Measurements from ENCODE around the gene RSU1.
"Not testable (repeated sequence)": the region's sequence is repeated elsewhere in the genome, so short reads cannot be mapped to it uniquely, and the experiment has no call there.

RSU1 gene

DNA sequence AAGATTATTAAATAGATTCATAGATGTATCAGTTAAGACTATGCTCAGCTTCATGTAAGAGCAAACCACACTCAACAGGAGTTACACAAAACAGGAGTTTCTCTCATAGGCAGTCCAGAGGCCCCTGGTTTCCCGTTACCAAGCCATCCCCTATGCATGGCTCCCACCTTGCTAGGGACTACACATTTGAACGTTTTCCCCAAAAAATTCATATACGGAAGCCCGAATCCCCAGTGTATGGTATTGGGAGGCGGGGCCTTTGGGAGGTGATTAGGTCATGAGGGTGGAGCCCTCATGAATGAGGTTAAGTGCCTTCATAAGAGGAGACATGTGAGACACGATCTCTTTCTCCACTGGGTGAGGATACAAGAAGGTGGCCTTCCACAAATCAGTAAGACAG lies 29.1 kb downstream of the RSU1 start:
- DNase-seq (ENCODE audit: low read depth in 2 of 2, low spot score in 1 of 2), result no peak

DNA sequence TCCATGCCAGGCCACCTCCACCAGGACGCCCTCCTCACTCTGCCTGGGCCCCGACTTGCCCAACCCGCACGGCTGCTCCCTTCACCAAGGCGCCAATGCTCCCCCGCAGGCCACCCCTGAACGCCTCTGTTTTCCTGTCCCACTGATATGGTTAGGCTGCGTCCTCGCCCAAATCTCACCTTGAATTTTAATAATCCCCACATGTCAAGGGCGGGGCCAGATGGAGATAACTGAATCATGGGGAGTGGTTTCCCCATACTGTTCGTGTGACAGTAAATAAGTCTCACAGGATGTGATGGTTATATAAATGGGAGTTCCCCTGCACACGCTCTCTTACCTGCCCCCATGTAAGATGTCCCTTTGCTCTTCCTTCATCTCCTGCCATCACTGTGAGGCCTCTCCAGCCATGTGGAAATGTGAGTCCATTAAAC lies 29.8 kb downstream of the RSU1 start:
- peak; percentile 14 to 41 for DNase-seq (ENCODE audit: low read depth in 2 of 2, low spot score in 1 of 2)

DNA sequence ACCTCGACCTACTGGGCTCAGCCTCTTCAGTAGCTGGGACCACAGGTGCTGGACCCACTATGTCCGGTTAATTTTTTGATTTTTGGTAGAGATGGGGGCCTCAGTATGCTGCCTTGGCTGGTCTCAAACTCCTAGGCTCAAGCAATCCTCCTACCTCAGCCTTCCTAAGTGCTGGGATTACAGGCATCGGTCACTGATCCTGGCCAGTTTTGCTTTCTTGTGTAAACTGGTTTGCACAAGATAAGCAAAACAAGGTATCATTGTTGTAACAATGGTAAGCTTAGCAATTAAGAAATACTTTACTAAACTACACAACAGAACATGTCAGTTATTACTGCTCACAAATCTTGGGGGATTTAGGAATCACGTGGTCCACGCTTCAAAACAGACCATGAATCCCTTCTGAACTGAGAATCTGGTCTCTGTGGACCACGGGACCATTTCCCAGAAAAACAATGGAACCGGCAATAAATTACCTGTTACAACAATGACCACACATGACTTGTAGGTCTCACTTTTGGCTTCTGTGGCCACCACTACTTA lies 36.8 kb downstream of the RSU1 start:
- no peak for DNase-seq (ENCODE audit: low read depth in 2 of 2, low spot score in 1 of 2)

DNA sequence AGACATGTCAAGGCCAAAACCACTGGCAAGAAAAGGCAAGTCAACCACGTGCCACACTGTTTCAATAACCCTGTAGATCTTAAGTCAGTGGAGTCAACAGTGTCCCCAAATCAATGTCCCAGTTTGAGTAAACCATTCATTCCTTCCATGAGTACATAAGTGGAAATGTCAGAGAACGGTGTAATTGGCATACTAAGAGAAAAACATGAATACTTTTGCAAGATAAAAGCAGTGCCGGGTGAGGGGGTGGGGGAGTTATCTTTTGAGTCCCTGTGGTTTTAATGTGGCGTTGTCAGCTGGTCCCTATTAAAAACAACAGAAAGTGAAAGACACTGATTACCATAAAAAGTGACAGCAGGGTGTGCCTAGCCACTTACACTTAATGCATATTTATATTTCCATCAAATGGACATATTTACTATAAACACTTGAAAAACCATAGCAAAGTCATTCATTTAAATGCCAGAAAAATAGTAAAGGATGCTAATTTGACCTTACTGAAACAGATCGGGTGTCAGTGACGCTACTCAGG lies 37.8 kb downstream of the RSU1 start:
- DNase-seq (ENCODE audit: low read depth in 2 of 2, low spot score in 1 of 2), result no peak

DNA sequence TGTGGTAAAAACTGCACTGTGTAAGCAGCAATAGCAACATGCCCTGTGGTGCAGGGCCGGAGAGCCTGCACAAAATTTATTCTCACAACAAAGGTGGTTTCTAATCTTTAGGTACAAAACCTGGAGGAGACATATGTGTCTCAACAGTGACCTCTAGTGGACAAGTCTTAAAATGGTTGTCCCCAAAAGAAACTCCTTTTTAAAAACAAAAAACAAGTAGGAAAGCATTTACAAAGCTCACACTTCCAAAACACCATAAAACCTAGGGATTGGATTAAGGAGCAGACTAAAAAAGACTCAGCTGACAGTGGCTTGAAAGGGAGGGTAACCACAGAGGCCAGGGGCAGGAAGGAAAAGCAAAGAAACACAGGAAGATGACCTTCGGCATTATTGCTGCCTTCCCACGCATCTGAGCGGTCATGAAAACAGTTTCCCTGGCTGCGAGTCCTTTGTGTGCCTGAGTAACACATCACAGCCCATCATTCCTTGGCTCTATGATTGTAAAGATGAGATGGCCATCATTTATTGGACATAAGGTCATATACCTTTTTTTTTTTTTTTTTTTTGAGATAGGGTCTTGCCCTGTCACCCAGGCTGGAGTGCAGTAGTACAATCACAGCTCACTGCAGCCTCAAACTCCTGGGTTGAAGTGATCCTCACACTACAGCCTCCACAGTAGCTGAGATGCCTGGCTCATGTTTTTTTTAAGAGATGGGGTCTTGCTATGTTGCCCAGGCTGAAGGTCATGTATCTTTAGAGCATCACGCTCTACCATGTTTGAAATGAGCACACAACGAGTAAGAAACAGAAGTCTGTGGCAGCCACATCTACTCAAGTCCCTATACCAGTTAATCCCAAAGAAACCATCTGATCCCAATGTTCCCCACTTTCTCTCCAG lies 39.5 kb downstream of the RSU1 start:
- no peak for DNase-seq (ENCODE audit: low read depth in 2 of 2, low spot score in 1 of 2)

DNA sequence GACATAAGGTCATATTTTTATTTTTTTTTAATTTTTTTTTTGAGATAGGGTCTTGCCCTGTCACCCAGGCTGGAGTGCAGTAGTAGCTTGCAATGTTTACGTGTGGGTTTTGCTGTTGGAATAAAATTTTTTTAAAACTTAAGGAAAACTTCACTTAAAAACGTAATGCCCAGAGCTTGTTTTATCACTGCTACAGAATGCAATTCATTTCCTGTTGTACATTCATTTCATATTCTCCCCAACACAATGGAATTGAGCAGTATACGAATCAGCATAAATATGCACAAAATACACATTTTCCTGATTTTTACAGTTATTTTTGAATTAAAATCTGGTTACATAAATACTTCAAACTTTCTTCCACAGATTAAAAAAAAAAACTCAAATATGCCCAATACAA lies 40.3 kb downstream of the RSU1 start:
- no peak for DNase-seq (ENCODE audit: low read depth in 2 of 2, low spot score in 1 of 2)

DNA sequence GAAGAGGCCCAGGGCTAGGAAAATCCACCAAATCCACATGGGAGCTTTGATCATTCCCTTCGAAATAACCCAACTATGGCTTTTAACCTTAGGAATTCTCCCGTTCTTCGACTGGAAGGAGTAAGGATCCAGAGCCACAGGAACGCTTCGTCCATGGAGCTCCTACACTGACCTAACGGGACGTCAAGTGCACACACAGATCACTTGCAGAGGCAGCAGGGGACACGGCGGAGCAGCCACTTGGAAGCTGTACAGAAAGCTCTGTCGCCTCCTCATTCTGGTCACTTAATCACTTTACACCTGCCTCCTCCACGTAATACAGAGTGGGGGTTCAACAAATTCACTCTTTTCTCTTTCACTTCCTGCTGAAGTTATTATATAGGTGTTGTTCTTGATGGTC lies 43.9 kb downstream of the RSU1 start:
- DNase-seq (ENCODE audit: low read depth in 2 of 2, low spot score in 1 of 2), result no peak

DNA sequence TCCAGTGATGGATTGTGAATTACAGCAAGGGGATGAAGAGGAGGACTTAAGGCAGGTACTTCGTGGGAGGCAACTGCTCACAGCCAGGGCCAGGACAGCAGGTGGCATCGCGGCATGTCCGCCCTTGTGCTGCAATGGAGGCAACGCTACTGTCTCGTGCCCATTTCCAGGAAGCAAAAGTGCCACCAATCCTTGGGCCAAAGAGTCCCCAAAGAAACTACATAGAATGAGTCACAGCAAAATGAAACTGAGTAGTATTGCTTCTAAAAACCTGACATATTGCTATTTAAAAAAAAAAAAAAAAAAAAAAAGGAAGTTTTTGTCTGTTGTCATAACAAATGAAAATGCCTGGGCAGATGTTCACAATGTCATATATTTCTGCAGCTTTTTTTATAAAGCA lies 46.6 kb downstream of the RSU1 start:
- no peak for DNase-seq (ENCODE audit: low read depth in 2 of 2, low spot score in 1 of 2)

DNA sequence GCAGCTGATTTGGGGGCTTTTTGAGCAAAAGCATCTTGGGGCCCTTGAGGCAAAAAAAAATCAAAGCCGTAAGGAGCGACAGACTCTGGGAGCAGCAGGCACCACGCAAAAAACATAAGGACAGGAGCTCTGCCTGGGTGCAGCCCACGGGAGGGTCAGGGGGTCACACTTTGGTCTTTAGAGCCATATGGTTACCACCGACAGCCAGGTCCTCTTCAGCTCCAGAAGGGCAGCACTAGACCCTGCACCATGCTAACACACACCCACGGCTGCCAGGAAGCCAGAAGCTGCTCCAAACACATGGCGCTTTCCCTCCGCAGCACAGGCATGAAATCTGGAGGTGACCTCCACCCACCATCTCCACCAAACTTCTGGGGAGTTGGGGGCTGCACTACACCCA lies 47.1 kb downstream of the RSU1 start:
- no peak for DNase-seq (ENCODE audit: low read depth in 2 of 2, low spot score in 1 of 2)

DNA sequence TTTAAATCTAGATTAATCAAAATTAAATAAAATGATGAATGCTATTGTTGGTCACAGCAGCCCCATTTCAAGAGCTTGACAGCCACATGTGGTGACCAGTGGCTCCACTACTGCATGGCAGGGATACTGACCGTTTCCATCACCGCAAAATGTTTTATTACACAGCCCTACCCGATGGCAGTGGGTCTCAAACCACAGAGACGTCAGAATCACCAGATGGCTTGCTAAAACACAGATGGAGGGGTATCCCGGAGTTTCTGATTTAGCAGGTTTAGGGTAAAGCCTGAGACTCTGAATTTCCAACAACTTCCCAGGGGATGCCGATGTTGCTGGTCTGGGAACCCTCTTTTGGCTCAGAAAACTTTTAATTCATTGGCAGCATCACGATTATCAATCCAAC lies 47.9 kb downstream of the RSU1 start:
- DNase-seq (ENCODE audit: low read depth in 2 of 2, low spot score in 1 of 2), result no peak

DNA sequence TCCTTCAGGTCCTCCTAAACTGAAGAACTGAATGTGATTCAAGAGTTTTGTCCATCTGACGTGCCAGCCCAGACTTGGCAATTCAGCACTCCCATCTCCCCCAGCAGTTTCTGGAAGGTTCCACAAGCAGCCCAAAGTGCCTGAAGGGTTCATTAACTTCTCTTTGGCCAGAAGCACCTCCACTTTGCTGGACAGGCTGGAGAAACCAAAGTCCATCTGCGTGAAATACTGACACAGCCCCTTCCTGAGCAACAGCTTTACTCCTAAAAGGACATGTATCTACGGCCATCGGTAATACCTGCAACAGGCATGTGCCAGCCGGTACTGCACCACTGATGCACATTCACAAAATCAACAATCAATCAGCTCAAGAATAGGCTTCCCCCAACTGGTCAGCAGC lies 48.5 kb downstream of the RSU1 start:
- DNase-seq (ENCODE audit: low read depth in 2 of 2, low spot score in 1 of 2), result no peak

DNA sequence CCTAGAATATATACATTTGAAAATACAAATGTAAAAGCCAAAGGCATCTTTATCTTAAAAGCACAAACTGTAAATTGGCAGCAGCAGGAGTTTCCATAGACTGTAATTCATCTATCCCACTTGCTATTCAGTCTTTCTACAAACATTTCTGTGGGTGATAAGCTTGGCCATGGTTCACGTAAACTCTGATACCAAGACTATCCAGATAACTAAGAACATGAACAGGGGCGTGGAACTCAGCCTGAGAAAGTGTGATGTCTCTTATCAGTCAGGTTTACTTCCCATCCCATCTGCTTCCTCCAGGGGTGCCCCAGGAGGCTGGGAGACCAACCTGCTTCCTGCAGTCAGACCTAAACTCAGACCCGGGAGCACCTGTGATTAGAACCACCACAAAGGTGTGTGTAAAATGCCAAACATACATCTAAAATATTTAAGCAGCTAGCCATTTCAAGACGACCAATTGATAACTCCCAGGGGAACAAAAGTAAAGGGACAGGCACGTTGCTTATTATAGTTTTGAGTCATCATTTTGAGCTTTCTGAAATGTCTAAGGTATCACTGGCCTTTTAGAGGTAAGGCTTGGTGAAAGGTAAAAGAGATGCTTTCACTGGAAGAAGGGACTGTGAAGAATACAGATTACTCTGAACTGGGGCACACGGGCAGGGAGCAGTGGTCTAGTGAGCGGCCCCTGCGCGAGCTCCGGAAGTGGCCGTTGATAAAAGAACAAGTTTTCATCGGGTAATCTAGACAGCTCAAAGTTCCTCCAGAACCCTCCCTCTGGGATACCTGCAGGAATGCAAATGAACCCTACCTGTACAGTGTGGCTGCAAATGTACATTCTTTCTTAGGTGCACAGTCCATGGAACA lies 51.5 kb downstream of the RSU1 start:
- no peak for DNase-seq (ENCODE audit: low read depth in 2 of 2, low spot score in 1 of 2)

DNA sequence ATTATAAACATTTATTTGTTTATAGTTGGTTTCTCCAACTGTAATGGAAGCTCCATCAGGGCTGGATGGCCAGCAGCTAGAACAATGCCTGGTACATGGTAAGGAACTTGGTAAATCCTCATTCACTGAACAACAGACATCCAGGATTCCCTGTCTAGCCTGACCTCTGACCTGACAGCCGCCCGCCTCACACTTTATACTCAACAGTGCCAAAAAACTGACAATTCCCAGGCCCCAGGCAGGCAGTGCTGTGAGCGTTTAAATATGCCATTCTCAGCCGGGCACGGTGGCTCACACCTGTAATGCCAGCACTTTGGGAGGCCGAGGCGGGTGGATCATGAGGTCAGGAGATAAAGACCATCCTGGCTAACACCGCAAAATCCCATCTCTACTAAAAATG lies 55.9 kb downstream of the RSU1 start:
- no peak for DNase-seq (ENCODE audit: low read depth in 2 of 2, low spot score in 1 of 2)

DNA sequence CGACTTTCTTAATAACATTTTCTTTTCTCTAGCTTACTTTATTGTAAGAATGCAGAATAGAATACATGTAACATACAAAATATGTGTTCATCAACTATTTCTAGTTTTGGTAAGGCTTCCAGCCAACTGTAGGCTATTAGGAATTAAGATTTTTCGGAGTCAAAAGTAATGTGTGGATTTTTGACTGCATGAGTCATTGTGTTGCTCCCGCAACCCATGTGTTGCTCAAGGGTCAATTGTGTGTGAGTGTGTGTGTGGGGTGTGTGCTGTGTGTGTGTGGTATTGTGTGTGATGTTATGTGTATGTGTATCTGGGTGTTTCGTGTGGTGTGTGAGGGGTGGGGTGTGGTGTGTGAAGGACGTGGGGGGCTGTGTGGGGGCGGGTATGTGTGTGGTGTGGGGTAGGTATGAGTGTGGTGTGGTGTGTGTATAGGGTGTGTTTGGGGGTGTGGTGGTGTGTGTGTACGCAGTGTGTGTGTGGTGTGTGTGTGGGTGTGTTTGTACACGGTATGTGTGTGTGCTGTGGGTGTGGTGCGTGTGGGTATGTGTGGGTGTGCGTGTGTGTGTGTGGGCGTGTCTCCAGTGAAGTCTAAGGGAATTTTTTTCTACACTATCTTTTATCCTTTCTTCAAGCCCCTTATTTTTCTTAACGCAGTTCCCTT lies 60.5 kb downstream of the RSU1 start:
- DNase-seq (ENCODE audit: low read depth in 2 of 2, low spot score in 1 of 2), result no peak

DNA sequence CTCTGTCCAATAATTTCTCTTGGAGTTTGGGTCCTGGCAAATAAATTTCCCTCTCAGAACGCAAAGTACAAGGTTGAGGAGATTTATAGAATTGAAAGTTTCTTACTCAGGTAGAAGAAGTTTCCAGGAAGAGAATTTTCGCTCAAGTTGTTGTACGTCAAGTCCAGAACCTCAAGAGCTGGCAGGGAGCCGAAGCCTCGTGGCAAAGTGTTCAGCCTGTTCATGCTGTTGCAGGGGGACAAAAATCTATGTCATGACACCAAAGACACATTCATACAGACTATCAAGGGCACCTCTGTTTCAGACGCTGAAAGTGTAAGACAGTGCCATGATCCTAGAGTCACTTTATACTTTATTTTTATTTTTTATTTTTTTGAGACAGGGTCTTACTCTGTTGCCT lies 62.5 kb downstream of the RSU1 start:
- DNase-seq (ENCODE audit: low read depth in 2 of 2, low spot score in 1 of 2), result no peak

DNA sequence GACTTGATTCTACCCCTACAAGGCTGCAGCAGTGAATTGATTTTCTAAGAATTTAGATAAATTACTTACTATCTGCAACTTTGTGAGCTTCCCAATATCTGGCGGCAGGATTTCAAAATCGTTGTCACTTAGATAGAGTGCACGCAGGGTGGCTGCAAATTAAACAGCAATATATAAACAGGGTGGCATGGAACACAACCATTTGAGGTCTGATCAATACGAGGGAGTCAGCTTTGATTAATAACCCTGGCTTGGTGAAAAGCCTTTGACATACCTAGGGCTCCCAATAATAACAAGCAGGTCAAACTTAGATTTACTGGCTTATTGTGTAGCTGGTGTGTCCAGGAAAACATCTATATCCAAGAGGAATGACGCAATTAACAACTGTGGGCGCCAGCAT lies 64.4 kb downstream of the RSU1 start:
- DNase-seq (ENCODE audit: low read depth in 2 of 2, low spot score in 1 of 2), result not testable (repeated sequence)

DNA sequence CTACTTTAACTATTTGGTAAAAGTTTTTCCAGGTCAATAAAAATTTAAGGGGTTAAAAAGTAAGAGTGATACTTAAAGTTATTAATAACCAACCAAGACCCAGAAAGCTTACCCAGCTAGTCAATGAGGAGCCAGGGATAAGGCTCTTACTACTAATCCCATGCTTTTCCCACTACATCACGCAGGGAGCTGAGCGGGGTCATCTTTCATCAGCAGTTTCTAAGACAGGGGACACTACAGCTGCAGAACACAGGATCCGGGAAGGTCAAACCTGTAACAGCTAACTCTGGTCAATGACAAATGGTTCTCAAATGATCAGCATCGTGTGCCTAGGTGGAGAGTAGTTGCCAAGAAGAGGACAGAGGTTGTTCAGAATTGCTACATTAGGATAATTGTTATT lies 65.1 kb downstream of the RSU1 start:
- no peak for DNase-seq (ENCODE audit: low read depth in 2 of 2, low spot score in 1 of 2)

DNA sequence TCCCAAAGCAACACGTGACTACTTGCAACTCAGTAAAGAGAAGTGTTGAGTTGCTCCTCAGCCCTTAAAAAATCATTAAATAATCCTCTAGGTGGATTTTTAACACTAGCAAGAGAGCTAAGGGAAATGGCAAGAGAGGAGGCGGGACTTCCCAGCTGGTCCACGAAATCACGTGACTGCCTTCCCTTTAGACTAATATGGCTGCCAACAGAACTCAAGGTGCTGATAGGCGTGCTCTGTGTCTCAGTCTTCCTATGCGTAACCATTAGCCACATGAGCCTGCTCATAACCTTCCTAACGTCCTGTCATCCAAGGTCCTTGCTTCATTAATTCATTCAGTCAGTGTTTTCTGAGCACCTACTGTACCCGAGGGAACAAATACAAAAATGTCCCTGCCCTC lies 66.0 kb downstream of the RSU1 start:
- no peak for DNase-seq (ENCODE audit: low read depth in 2 of 2, low spot score in 1 of 2)

DNA sequence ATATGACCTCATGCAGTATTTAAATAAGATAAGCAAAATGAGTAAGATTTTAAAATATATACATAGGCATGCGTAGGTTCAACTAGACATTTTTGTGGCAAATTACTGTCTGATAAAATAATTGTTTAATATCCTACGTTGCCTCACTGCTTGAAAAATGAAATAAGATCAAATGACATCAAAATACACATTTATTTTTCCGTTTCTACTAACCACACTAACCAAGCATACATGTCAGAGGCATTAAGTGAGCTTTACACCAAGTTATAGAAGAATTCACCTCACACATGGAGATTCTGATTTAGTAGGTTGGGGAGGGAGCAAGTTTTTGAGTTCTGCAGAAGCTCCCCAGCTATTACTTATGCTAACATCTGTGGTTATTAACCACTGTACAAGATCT lies 66.8 kb downstream of the RSU1 start:
- no peak for DNase-seq (ENCODE audit: low read depth in 2 of 2, low spot score in 1 of 2)

DNA sequence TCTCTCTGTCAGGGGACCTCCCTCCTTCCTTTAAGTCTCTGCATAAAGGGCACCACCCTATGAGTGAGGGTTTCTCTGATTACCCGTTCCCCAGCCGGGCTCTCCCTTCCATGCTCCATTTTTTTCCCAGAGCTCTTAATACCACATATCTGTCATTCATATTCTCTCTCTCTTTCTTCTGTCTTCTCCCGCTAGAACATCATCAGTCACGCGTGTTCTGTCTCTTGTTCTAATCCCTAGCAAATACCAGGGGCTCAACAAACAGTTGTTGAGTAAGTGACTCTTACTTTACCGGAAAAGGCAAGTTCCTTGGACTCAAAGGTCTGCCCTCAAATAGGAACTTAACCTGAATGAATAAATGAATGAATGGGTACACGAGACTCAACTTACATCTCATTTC lies 68.5 kb downstream of the RSU1 start:
- DNase-seq (ENCODE audit: low read depth in 2 of 2, low spot score in 1 of 2), result no peak

DNA sequence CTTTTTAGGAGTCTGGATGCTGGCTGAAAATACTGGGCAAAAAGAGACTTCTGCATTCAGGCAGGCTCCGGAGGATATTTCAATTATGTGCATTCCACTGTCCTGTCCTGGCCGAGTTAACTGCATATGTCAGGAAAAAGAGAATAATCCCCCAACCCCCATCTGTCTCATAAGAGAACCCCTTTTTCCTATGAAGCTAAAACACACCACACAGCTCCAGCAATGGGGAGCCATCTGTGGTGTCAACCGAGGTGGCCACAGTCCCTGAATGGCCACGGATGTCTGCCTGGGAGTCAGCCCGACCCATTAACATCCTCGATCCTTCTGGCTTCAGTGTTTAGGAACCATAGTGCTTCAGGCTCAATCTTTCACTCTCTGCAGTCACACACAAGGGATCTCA lies 70.4 kb downstream of the RSU1 start:
- DNase-seq (ENCODE audit: low read depth in 2 of 2, low spot score in 1 of 2), result no peak
